Measurements from ENCODE around the gene BABAM1. TPM values are rescaled to one million over a fixed set of nuclear protein-coding genes. Genes with fewer than 3 reads are reported as not detected.

Gene BABAM1
- total and polyA plus RNA-seq, 3 donors from 2014 or later, result 93.2 to 110 (median 95.4) TPM

DNA sequence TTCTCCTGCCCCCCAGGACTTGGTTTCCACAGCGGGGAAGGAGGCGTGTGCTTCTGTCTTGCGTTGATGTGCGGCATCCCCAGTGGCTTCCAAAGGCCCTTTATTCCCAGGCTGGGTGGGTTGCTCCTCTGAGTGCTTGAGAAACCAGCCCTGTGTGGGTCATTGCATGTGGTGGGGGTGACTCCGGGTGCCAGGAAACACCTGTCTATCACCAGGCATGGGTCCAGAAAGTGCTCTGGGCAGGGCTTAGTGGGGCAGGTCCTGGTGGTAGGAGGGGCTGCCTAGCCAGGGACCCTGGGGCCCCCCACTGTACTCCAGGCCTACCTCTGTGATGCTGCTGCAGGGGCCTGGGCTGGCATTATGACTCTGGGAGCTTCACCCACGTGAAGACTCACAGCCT lies 51.7 kb downstream of the BABAM1 start:
- Histone ChIP-seq H3K27ac (no peak overlapping the region), H3K27me3 (no peaks in the 10 kb centered on the region), H3K4me1 (peaks cover 6% of the 10 kb centered on the region), H3K36me3 (ENCODE audit: low read depth, missing control alignments) (no peaks in the 10 kb centered on the region), H3K9me3 (no peaks in the 10 kb centered on the region), H3K4me3 (no peak overlapping the region)
- DNase-seq, result no peak
- TF ChIP-seq CTCF (IDR thresholded peaks at IDR 0.05), result no peak
- intact Hi-C loops (cut with DNase I; ENCODE audit: low total_unique reads), result no loop called here
- WGBS, 2 donors, result 90 to 93% methylated on average over 5 to 6 of the region's 6 CpGs

DNA sequence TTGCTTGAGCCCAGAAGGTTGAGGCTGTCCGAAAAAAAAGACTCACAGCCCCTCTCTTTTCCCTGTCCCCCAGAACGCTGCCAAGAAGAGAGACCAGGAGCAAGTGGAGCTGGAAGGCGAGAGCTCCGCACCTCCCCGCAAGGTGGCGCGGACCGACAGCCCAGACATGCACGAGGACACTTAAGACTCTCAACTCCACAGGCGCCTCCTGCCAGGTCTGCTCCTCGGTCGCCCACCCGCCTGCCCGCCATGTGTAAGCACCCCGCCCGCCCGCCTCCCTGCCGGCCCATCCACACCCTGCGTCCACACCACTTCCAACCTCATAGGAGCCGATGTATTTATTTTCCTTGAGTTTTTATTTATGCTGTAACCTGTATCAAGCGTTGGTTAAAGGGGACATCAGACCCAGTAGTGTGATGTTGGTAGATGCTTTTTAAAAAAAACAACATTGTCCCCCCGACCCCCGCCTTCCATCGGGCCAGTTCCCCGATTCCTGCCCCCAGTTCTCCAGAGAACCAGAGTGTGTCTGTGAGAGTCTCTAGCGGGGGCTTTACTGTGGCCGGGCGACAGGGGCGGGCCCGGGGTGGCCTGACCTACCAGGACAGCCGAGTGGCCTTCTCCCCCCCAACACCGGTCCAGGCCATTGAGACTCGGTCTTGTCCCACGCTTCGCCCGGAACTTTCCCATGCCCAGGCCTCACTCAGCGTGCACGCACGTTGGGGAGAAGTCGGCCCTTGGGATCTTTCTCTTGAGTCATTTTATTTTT lies 52.4 kb downstream of the BABAM1 start:
- no peak for DNase-seq
- no peak overlapping the region for H3K4me3 ChIP-seq
- no peaks in the 10 kb centered on the region for H3K27me3 ChIP-seq
- H3K4me1 ChIP-seq, result peaks cover 6% of the 10 kb centered on the region
- H3K27ac ChIP-seq, result no peak overlapping the region
- intact Hi-C loops (cut with DNase I; ENCODE audit: low total_unique reads), result no loop called here
- H3K36me3 ChIP-seq (ENCODE audit: low read depth, missing control alignments), result no peaks in the 10 kb centered on the region
- no peaks in the 10 kb centered on the region for H3K9me3 ChIP-seq
- WGBS, 2 donors, result 90 to 91% methylated on average over 24 to 40 of the region's 40 CpGs
- TF ChIP-seq CTCF (IDR thresholded peaks at IDR 0.05) (no peak), POLR2A (IDR thresholded peaks at IDR 0.05) (no peak)

DNA sequence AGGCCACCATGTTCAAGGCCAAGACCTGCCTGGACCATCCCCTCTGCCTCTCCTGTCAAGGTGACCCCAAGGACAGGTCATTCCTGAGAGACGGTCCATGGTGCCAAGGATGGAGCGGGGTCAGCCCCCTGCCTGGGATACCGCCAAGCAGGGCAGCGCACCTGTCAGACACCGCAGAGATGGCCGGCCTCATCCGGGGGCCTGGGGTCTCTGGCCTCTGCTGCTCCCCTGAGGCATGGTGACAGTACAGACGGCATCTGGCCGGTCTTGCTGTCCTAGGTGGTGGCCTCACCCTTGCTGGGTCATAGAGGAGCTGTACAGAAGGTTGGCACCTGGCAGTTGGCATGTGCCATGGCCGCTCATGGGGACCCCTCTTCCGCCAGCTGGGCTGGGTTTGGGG lies 53.2 kb downstream of the BABAM1 start:
- no peak for TF ChIP-seq POLR2A (IDR thresholded peaks at IDR 0.05)
- no peak for TF ChIP-seq CTCF (IDR thresholded peaks at IDR 0.05)
- 78 to 98% methylated on average over 7 to 11 of the region's 11 CpGs for WGBS, 2 donors
- Histone ChIP-seq H3K36me3 (ENCODE audit: low read depth, missing control alignments) (no peaks in the 10 kb centered on the region), H3K4me3 (no peak overlapping the region), H3K27ac (no peak overlapping the region), H3K4me1 (peaks cover 6% of the 10 kb centered on the region), H3K27me3 (no peaks in the 10 kb centered on the region), H3K9me3 (no peaks in the 10 kb centered on the region)
- no peak for DNase-seq
- intact Hi-C loops (cut with DNase I; ENCODE audit: low total_unique reads), result no loop called here

DNA sequence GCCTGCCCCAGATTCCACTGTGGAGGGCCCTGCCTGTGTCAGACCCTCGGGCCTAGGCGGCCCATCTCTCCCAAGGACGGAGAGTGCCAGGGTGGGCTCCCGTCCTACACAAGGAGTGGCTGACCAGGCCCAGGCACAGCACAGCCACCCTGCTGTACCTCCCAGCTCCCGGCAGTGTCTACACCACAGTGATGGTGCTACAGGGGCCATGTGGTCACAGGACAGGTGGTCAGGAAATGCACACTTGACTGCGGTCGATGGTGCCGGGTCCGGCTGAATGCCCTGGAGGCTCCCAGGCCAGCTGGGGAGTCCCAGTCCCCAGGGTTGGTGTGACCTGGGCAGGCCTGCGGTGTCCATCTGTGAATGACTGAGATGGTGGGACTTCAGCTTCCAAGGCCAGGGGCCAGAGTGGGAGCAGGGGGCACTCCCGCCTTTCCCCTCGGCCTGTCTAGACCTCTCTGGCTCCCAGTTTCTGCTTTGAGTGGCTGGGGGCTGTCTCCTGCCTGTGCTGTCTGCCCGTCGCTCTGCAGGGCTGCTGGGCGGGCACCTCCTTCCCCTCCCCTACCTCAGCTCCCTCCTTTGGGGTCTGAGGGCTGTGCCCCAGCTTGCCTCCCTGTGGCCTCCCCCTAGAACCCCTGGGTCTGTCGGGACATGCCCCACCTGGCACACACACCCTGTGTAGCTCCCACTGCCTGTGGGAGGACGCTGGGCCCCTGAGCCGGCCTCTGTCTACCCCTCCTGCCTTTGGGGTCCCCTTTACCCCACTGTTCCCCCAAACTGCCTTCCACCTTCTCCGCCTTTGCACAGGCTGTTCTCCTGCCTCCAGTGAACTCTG lies 54.6 kb downstream of the BABAM1 start:
- Histone ChIP-seq H3K27ac (no peak overlapping the region), H3K9me3 (no peaks in the 10 kb centered on the region), H3K4me1 (peaks cover 17% of the 10 kb centered on the region), H3K27me3 (no peaks in the 10 kb centered on the region), H3K4me3 (no peak overlapping the region), H3K36me3 (ENCODE audit: low read depth, missing control alignments) (no peaks in the 10 kb centered on the region)
- DNase-seq, result no peak
- intact Hi-C loops (cut with DNase I; ENCODE audit: low total_unique reads), result no loop called here
- 86 to 87% methylated on average over 14 to 19 of the region's 19 CpGs for WGBS, 2 donors
- no peak for TF ChIP-seq POLR2A (IDR thresholded peaks at IDR 0.05)
- no peak for TF ChIP-seq CTCF (IDR thresholded peaks at IDR 0.05)
